ENCODE data around the gene HS3ST5. TPM values are rescaled to one million over a fixed set of nuclear protein-coding genes. Genes with fewer than 3 reads are reported as not detected.
A peak's percentile ranks its signal among the peaks of the same experiment; 100 is the strongest.
"Not testable (repeated sequence)": the region's sequence is repeated elsewhere in the genome, so short reads cannot be mapped to it uniquely, and the experiment has no call there.

HS3ST5 gene
- total and polyA plus RNA-seq, 4 donors = not detected

- TF ChIP-seq ATF3 (IDR thresholded peaks at IDR 0.05) (no peak), NR2F2 (IDR thresholded peaks at IDR 0.05) (no peak), RXRA (IDR thresholded peaks at IDR 0.05) (no peak), JUND (IDR thresholded peaks at IDR 0.05) (no peak), GABPA (IDR thresholded peaks at IDR 0.05 in 1 of 2, conservative IDR thresholded peaks at IDR 0.05 in 1 of 2) (no peak), FOXA2 (IDR thresholded peaks at IDR 0.05) (no peak), YY1 (IDR thresholded peaks at IDR 0.05) (no peak), TAF1 (conservative IDR thresholded peaks at IDR 0.05) (no peak), HNF4G (IDR thresholded peaks at IDR 0.05) (no peak)
- TF ChIP-seq, protein P1, sequence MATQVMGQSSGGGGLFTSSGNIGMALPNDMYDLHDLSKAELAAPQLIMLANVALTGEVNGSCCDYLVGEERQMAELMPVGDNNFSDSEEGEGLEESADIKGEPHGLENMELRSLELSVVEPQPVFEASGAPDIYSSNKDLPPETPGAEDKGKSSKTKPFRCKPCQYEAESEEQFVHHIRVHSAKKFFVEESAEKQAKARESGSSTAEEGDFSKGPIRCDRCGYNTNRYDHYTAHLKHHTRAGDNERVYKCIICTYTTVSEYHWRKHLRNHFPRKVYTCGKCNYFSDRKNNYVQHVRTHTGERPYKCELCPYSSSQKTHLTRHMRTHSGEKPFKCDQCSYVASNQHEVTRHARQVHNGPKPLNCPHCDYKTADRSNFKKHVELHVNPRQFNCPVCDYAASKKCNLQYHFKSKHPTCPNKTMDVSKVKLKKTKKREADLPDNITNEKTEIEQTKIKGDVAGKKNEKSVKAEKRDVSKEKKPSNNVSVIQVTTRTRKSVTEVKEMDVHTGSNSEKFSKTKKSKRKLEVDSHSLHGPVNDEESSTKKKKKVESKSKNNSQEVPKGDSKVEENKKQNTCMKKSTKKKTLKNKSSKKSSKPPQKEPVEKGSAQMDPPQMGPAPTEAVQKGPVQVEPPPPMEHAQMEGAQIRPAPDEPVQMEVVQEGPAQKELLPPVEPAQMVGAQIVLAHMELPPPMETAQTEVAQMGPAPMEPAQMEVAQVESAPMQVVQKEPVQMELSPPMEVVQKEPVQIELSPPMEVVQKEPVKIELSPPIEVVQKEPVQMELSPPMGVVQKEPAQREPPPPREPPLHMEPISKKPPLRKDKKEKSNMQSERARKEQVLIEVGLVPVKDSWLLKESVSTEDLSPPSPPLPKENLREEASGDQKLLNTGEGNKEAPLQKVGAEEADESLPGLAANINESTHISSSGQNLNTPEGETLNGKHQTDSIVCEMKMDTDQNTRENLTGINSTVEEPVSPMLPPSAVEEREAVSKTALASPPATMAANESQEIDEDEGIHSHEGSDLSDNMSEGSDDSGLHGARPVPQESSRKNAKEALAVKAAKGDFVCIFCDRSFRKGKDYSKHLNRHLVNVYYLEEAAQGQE (IDR thresholded peaks at IDR 0.05) = no peak
- TF ChIP-seq, protein P2, sequence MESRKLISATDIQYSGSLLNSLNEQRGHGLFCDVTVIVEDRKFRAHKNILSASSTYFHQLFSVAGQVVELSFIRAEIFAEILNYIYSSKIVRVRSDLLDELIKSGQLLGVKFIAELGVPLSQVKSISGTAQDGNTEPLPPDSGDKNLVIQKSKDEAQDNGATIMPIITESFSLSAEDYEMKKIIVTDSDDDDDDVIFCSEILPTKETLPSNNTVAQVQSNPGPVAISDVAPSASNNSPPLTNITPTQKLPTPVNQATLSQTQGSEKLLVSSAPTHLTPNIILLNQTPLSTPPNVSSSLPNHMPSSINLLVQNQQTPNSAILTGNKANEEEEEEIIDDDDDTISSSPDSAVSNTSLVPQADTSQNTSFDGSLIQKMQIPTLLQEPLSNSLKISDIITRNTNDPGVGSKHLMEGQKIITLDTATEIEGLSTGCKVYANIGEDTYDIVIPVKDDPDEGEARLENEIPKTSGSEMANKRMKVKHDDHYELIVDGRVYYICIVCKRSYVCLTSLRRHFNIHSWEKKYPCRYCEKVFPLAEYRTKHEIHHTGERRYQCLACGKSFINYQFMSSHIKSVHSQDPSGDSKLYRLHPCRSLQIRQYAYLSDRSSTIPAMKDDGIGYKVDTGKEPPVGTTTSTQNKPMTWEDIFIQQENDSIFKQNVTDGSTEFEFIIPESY (IDR thresholded peaks at IDR 0.05) = no peak
- TF ChIP-seq, protein P3, sequence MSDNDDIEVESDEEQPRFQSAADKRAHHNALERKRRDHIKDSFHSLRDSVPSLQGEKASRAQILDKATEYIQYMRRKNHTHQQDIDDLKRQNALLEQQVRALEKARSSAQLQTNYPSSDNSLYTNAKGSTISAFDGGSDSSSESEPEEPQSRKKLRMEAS (IDR thresholded peaks at IDR 0.05) = no peak
- Histone ChIP-seq H3K9me3 (ENCODE audit: control insufficient read depth in 4 of 4, low read length in 3 of 4) (no peaks in the 10 kb centered on the region), H3K27me3 (ENCODE audit: control insufficient read depth in 4 of 4, insufficient read depth in 4 of 4, low read length in 3 of 4) (no peaks in the 10 kb centered on the region), H3K4me3 (ENCODE audit: low read depth in 1 of 3, low read length in 3 of 3) (no peak overlapping the region), H3K27ac (ENCODE audit: low read depth in 1 of 2, low read length in 2 of 2) (no peak overlapping the region), H3K9ac (ENCODE audit: low read depth in 1 of 2, low read length in 2 of 2) (no peak overlapping the region), H3K4me1 (ENCODE audit: control insufficient read depth in 4 of 4, insufficient read depth in 4 of 4, low read length in 3 of 4) (no peaks in the 10 kb centered on the region), H3K36me3 (ENCODE audit: control insufficient read depth in 4 of 4, insufficient read depth in 3 of 4, low read depth in 1 of 4, low read length in 3 of 4) (no peaks in the 10 kb centered on the region)
- DNase-seq (ENCODE audit: low spot score) = no peak
- WGBS = 83% methylated on average over 2 of the region's 2 CpGs
These were observed 122.6 kb downstream of the HS3ST5 start for GRCh38 chr6:114220241-114220640.

DNA sequence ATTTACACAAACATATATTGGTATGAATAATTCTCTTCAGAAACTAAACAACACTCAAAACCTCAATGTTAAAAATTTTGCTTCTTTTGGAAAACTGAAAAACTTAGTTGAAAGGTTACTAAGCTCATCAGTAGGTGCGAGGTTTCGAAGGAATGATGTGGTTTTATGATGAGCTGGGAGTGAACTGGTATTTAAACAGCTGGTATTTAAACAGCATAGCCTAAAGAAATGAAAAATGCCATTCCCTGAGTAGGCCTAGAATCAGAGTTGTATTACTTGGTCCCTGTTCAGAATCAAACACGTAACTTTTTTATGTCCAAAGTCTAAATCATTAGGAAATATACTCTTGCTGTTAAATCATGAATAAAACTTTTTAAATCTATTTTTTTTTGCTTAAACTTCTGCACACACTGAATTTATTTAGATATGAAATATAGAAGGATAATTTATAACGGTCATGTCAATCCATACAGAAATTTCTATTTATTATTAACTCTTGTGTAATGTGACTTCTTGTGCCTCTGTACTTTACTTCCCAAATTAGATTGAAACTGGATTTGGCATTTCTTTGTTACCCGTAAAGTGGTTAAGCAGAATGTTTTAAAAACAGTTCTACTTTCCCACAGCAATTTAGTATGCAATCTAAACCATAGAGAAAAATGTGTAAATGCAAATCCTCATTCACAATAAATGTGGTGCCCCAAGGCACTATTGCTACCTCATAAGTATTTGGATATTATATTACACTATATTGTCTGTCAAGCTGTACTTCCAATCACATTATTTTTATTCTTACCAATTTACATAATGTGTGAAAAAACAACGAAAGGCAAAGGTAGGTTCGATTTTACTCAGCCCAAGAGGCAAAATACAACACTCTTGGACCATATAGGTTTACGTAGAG, 124.1 kb downstream of the HS3ST5 start:
- 82% methylated on average over 8 of the region's 8 CpGs for WGBS
- Histone ChIP-seq H3K27me3 (ENCODE audit: control insufficient read depth in 4 of 4, insufficient read depth in 4 of 4, low read length in 3 of 4) (no peaks in the 10 kb centered on the region), H3K9ac (ENCODE audit: low read depth in 1 of 2, low read length in 2 of 2) (no peak overlapping the region), H3K4me3 (ENCODE audit: low read depth in 1 of 3, low read length in 3 of 3) (no peak overlapping the region), H3K27ac (ENCODE audit: low read depth in 1 of 2, low read length in 2 of 2) (no peak overlapping the region), H3K36me3 (ENCODE audit: control insufficient read depth in 4 of 4, insufficient read depth in 3 of 4, low read depth in 1 of 4, low read length in 3 of 4) (no peaks in the 10 kb centered on the region), H3K9me3 (ENCODE audit: control insufficient read depth in 4 of 4, low read length in 3 of 4) (no peaks in the 10 kb centered on the region), H3K4me1 (ENCODE audit: control insufficient read depth in 4 of 4, insufficient read depth in 4 of 4, low read length in 3 of 4) (no peaks in the 10 kb centered on the region)
- TF ChIP-seq, protein P2 (IDR thresholded peaks at IDR 0.05) = no peak
- TF ChIP-seq HNF4A (conservative IDR thresholded peaks at IDR 0.05) = peak in 1 of 2 donors; percentile 25
- no peak for DNase-seq (ENCODE audit: low spot score)

- H3K9ac ChIP-seq (ENCODE audit: low read depth in 1 of 2, low read length in 2 of 2); H3K27ac ChIP-seq (ENCODE audit: low read depth in 1 of 2, low read length in 2 of 2); H3K27me3 ChIP-seq (ENCODE audit: control insufficient read depth in 4 of 4, insufficient read depth in 4 of 4, low read length in 3 of 4); H3K4me1 ChIP-seq (ENCODE audit: control insufficient read depth in 4 of 4, insufficient read depth in 4 of 4, low read length in 3 of 4); H3K36me3 ChIP-seq (ENCODE audit: control insufficient read depth in 4 of 4, insufficient read depth in 3 of 4, low read depth in 1 of 4, low read length in 3 of 4); H3K4me3 ChIP-seq (ENCODE audit: low read depth in 1 of 3, low read length in 3 of 3); DNase-seq (ENCODE audit: low spot score); H3K9me3 ChIP-seq (ENCODE audit: control insufficient read depth in 4 of 4, low read length in 3 of 4): not testable (repeated sequence)
- WGBS = 90% methylated on average over 10 of the region's 10 CpGs
These were observed 124.8 kb downstream of the HS3ST5 start for GRCh38 chr6:114217996-114218395.
